ENCODE results near the gene ACD.

ACD gene

GRCh38 chr16:67676516-67676915 lies 16.5 kb upstream of the ACD start:
- Histone ChIP-seq H3K79me2 (ENCODE audit: insufficient read depth, low read length) (no peaks in the 10 kb centered on the region), H4K20me1 (ENCODE audit: insufficient read depth, low read length) (no peaks in the 10 kb centered on the region), H3K9ac (ENCODE audit: low read length) (no peak overlapping the region), H3K36me3 (ENCODE audit: insufficient read depth, low read length) (peaks cover 6% of the 10 kb centered on the region; the same call in 1 of the 2 replicates), H3K9me2 (ENCODE audit: low read depth, low read length) (no peaks in the 10 kb centered on the region), H3K27me3 (ENCODE audit: insufficient read depth, low read length) (no peaks in the 10 kb centered on the region), H3K27ac (ENCODE audit: low read depth, low read length, poor library complexity, severe bottlenecking) (no peak overlapping the region), H3K4me1 (ENCODE audit: insufficient read depth, low read length, severe bottlenecking) (peaks cover 18% of the 10 kb centered on the region), H3K4me3 (ENCODE audit: low read depth, low read length, poor library complexity, severe bottlenecking) (no peak overlapping the region), H3K9me3 (ENCODE audit: low read length) (no peaks in the 10 kb centered on the region), H3F3A (ENCODE audit: insufficient read depth, low read length) (no peaks in the 10 kb centered on the region), H2AFZ (ENCODE audit: low read length) (no peak overlapping the region), H3K4me2 (ENCODE audit: low read length) (no peak overlapping the region)
- no peak for TF ChIP-seq EZH2 (IDR thresholded peaks at IDR 0.05; ENCODE audit: borderline replicate concordance, low read length)
- no peak for TF ChIP-seq CTCF (IDR thresholded peaks at IDR 0.05; ENCODE audit: low read length)

- Histone ChIP-seq H3K27me3 (ENCODE audit: insufficient read depth, low read length) (no peaks in the 10 kb centered on the region), H3K4me2 (ENCODE audit: low read length) (no peak overlapping the region), H3K79me2 (ENCODE audit: insufficient read depth, low read length) (no peaks in the 10 kb centered on the region), H4K20me1 (ENCODE audit: insufficient read depth, low read length) (no peaks in the 10 kb centered on the region), H3K9ac (ENCODE audit: low read length) (no peak overlapping the region), H3K9me2 (ENCODE audit: low read depth, low read length) (no peaks in the 10 kb centered on the region), H3K9me3 (ENCODE audit: low read length) (no peaks in the 10 kb centered on the region), H3K27ac (ENCODE audit: low read depth, low read length, poor library complexity, severe bottlenecking) (no peak overlapping the region), H2AFZ (ENCODE audit: low read length) (no peak overlapping the region), H3K36me3 (ENCODE audit: insufficient read depth, low read length) (peaks cover 6% of the 10 kb centered on the region; the same call in 1 of the 2 replicates), H3F3A (ENCODE audit: insufficient read depth, low read length) (no peaks in the 10 kb centered on the region), H3K4me1 (ENCODE audit: insufficient read depth, low read length, severe bottlenecking) (peaks cover 18% of the 10 kb centered on the region), H3K4me3 (ENCODE audit: low read depth, low read length, poor library complexity, severe bottlenecking) (no peak overlapping the region)
- TF ChIP-seq CTCF (IDR thresholded peaks at IDR 0.05; ENCODE audit: low read length) (no peak), EZH2 (IDR thresholded peaks at IDR 0.05; ENCODE audit: borderline replicate concordance, low read length) (no peak)
Observed at GRCh38 chr16:67675999-67676398, 15.9 kb upstream of the ACD start.

GRCh38 chr16:67675579-67675935 lies 15.5 kb upstream of the ACD start:
- Histone ChIP-seq H3K9ac (ENCODE audit: low read length) (no peak overlapping the region), H3F3A (ENCODE audit: insufficient read depth, low read length) (no peaks in the 10 kb centered on the region), H3K4me2 (ENCODE audit: low read length) (no peak overlapping the region), H3K79me2 (ENCODE audit: insufficient read depth, low read length) (no peaks in the 10 kb centered on the region), H3K4me1 (ENCODE audit: insufficient read depth, low read length, severe bottlenecking) (peaks cover 18% of the 10 kb centered on the region), H4K20me1 (ENCODE audit: insufficient read depth, low read length) (no peaks in the 10 kb centered on the region), H2AFZ (ENCODE audit: low read length) (no peak overlapping the region), H3K27me3 (ENCODE audit: insufficient read depth, low read length) (no peaks in the 10 kb centered on the region), H3K27ac (ENCODE audit: low read depth, low read length, poor library complexity, severe bottlenecking) (no peak overlapping the region), H3K36me3 (ENCODE audit: insufficient read depth, low read length) (peaks cover 6% of the 10 kb centered on the region; the same call in 1 of the 2 replicates), H3K4me3 (ENCODE audit: low read depth, low read length, poor library complexity, severe bottlenecking) (no peak overlapping the region), H3K9me3 (ENCODE audit: low read length) (no peaks in the 10 kb centered on the region), H3K9me2 (ENCODE audit: low read depth, low read length) (no peaks in the 10 kb centered on the region)
- no peak for TF ChIP-seq CTCF (IDR thresholded peaks at IDR 0.05; ENCODE audit: low read length)
- no peak for TF ChIP-seq EZH2 (IDR thresholded peaks at IDR 0.05; ENCODE audit: borderline replicate concordance, low read length)
